ENCODE results near the gene ELOA. TPM values are rescaled to one million over a fixed set of nuclear protein-coding genes. Genes with fewer than 3 reads are reported as not detected.
A peak's percentile ranks its signal among the peaks of the same experiment; 100 is the strongest.
"Not testable (repeated sequence)": the region's sequence is repeated elsewhere in the genome, so short reads cannot be mapped to it uniquely, and the experiment has no call there.

The ELOA gene
- total RNA-seq, 1 donor from 2014 or later: 70.2 TPM

DNA sequence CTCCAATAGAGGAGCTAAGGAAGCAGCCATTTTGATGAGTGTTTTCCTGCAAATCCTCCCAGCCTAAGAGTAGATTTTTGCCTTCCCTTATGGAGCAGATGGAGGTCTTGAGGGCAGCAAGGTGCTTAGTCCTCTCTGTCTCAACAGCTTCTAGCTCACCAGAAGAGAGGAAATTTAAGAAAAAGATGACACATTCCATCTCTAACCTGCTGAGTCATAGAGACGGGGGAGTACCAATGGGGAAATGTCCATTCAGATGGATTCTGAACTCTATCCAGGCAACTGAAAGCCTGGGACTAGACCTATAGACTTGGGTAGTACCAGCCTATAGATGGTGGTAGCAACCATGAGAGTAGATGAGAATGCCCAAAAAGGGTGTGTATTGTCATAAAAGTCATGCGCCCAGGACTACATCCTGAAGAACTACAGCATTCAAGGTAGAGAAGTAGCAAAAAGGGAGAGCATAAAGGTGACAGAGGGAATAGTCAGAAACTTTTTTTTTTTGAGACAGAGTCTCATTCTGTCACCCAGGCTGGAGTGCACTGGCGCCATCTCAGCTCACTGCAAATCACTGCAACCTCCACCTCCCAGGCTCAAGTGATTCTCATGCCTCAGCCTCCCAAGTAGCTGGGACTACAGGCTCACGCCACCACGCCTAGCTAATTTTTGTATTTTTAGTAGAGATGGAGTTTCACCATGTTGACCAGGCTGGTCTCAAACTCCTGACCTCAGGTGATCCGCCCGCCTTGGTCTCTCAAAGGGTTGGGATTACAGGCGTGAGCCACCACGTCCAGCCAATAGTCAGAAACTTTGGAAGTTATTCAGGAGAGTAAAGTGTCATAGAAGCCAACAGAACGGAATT is 10.7 kb upstream of the ELOA start:
- no peaks in the 10 kb centered on the region for H3K9me3 Mint-ChIP-seq
- DNase-seq: no peak
- peaks cover 37% of the 10 kb centered on the region for H3K4me1 Mint-ChIP-seq
- POLR2A ChIA-PET: interaction anchor here (0.6 to 0.7 kb wide), 2 partner anchors 11 to 237 kb away, joined by 3 read pairs; partner anchors contain the start of gene ELOA
- no peak overlapping the region for H3K4me3 Mint-ChIP-seq
- no peak for ATAC-seq (ENCODE audit: low read depth)
- CTCF ChIA-PET: interaction anchor here (0.7 kb wide), 1 partner anchor 236 kb away, joined by 3 read pairs; no protein-coding TSS in a partner anchor
- no peak overlapping the region for H3K27ac Mint-ChIP-seq
- no peaks in the 10 kb centered on the region for H3K27me3 Mint-ChIP-seq
- intact Hi-C loops (cut with micrococcal nuclease): no loop called here
- no peaks in the 10 kb centered on the region for H3K36me3 Mint-ChIP-seq (ENCODE audit: low read depth)
- TF ChIP-seq, protein P1, sequence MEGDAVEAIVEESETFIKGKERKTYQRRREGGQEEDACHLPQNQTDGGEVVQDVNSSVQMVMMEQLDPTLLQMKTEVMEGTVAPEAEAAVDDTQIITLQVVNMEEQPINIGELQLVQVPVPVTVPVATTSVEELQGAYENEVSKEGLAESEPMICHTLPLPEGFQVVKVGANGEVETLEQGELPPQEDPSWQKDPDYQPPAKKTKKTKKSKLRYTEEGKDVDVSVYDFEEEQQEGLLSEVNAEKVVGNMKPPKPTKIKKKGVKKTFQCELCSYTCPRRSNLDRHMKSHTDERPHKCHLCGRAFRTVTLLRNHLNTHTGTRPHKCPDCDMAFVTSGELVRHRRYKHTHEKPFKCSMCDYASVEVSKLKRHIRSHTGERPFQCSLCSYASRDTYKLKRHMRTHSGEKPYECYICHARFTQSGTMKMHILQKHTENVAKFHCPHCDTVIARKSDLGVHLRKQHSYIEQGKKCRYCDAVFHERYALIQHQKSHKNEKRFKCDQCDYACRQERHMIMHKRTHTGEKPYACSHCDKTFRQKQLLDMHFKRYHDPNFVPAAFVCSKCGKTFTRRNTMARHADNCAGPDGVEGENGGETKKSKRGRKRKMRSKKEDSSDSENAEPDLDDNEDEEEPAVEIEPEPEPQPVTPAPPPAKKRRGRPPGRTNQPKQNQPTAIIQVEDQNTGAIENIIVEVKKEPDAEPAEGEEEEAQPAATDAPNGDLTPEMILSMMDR (IDR thresholded peaks at IDR 0.05): no peak

DNA sequence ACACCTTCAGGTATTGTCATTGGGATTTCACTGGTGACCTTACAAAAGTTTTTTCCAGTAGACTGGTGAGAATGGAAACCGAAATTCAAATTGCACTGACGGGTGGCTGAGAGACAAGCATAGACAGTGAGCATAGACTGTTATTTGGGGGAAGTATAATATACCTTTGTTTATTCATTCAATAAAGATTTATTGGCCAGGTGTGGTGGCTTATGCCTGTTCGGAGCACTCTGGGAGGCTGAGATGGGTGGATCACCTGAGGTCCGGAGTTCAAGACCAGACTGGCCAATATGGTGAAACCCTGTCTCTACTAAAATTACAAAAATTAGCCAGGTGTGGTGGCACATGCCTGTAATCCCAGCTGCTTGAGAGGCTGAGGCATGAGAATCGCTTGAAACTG is 10.0 kb upstream of the ELOA start:
- H3K4me3 Mint-ChIP-seq; ATAC-seq (ENCODE audit: low read depth); H3K9me3 Mint-ChIP-seq; intact Hi-C loops (cut with micrococcal nuclease); H3K27ac Mint-ChIP-seq; DNase-seq; H3K27me3 Mint-ChIP-seq; H3K36me3 Mint-ChIP-seq (ENCODE audit: low read depth): not testable (repeated sequence)
- ChIA-PET POLR2A (interaction anchor here (0.6 to 1.0 kb wide), 2 partner anchors 10 to 238 kb away, joined by 3 read pairs; partner anchors contain the start of gene ELOA), CTCF (interaction anchor here (0.7 kb wide), 1 partner anchor 237 kb away, joined by 3 read pairs; no protein-coding TSS in a partner anchor)
- peaks cover 32% of the 10 kb centered on the region for H3K4me1 Mint-ChIP-seq

DNA sequence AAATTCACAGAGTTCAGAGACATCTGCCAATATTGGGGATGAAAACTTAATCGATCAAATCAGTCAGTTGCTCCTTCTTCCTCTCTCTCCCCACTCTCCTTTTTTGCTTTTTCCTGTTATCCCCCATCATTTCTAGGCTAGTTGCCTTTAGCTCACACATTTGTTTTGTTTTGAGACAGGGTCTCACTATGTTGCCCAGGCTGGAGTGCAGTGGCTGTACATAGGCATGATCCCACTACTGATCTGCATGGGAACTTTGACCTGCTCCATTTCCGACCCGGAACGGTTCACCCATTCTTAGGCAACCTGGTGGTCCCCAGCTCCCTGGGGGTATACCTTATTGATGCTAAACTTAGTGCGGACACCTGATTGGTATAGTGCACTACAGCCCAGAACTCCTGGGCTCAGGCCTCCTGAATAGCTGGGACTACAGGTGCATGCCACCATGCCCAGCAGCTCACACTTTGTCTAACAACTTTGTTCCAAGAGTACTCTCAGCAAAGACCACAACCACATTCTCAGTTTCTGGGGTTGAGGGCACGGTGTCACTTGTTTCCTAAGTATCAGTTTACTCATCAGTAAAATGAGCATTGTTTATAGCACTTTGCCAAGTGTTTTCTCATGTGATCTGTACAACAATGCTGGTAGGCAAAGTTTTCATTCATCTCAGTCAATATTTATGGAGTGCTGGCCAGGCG is 6.7 kb upstream of the ELOA start:
- TF ChIP-seq, protein P1 (IDR thresholded peaks at IDR 0.05): no peak
- no peak for DNase-seq
- Mint-ChIP-seq H3K9me3 (no peaks in the 10 kb centered on the region), H3K4me3 (no peak overlapping the region), H3K36me3 (ENCODE audit: low read depth) (no peaks in the 10 kb centered on the region), H3K27me3 (no peaks in the 10 kb centered on the region), H3K27ac (no peak overlapping the region), H3K4me1 (peaks cover 6% of the 10 kb centered on the region)
- ChIA-PET CTCF (interaction anchor here (0.6 to 0.7 kb wide), 2 partner anchors 186 to 193 kb away, joined by 3 to 4 read pairs; no protein-coding TSS in a partner anchor), POLR2A (interaction anchor here (0.5 to 1.0 kb wide), 5 partner anchors 10 to 239 kb away, joined by 3 to 5 read pairs (median 4); partner anchors contain the start of gene LYPLA2)
- ATAC-seq (ENCODE audit: low read depth): no peak
- intact Hi-C loops (cut with micrococcal nuclease): no loop called here

DNA sequence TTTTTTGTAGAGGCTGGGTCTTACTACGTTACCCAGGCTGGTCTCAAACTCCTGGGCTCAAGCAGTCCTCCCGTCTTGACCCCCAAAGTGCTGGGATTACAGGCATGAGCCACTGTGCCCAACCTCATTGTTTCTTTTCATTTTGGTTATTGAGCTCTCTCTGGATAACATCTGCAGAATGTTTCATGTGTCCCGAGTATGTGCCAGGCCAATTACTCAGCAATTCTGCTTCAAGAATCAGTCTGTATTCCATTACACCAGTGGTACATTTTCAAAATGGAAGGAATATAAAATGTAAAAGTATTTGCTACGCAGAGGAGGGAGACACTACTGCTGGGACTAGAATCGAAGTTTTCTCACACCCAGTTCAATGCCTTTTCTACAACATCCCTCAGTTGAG is 1.7 kb upstream of the ELOA start:
- Mint-ChIP-seq H3K4me3 (no peak overlapping the region), H3K36me3 (ENCODE audit: low read depth) (peaks cover 18% of the 10 kb centered on the region), H3K9me3 (no peaks in the 10 kb centered on the region), H3K4me1 (peaks cover 36% of the 10 kb centered on the region), H3K27me3 (no peaks in the 10 kb centered on the region), H3K27ac (peak overlapping the region; percentile 70)
- no peak for ATAC-seq (ENCODE audit: low read depth)
- ChIA-PET POLR2A (interaction anchor here (0.8 to 10.6 kb wide), 3 partner anchors 11 to 46 kb away, joined by 3 to 229 read pairs (median 145); partner anchors contain the start of gene RPL11), CTCF (interaction anchor here (1.2 kb wide), 1 partner anchor 50 kb away, joined by 3 read pairs; the partner anchor contains the start of gene RPL11)
- TF ChIP-seq, protein P1 (IDR thresholded peaks at IDR 0.05): no peak
- no peak for DNase-seq
- intact Hi-C loops (cut with micrococcal nuclease): no loop called here

DNA sequence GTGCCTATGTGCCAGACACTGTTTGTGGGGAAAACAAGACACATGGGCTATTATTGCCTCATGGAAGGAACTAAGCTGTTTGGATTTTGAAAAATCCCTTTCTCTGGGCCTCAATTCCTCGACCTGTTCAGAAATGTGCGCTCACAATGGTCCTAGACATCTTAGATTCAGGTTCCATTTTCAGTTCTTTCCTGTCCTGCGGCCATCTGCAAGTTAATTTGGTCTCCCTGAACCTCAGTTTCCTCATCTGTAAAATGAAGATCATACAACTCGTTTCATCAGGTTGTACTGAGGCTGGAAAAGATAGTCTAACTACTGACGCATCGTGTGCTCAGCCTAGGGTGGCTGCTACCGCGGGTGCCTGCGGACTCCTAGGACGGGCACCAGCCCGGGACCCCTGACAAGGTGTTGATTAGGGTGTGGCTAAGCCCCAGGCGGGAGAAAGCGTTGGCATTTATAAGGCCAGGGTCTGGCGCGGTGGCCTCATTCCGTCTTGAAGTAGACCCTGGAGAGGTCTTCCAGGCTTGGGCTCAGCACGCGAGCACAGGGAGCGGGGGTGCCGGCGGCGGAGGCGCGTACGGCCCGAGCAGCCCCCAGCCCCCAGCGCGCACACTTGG is 493 bp upstream of the ELOA start:
- intact Hi-C loops (cut with micrococcal nuclease): loop anchor here (1.0 kb wide), 3 partner anchors 14 to 51 kb away; partner anchors contain the start of gene RPL11
- peaks cover 48% of the 10 kb centered on the region for H3K4me1 Mint-ChIP-seq
- peak overlapping the region; percentile 90 for H3K4me3 Mint-ChIP-seq
- DNase-seq (no peak), ATAC-seq (ENCODE audit: low read depth) (peak; percentile 36)
- ChIA-PET POLR2A (interaction anchor here (0.6 to 10.6 kb wide), 12 partner anchors 8 to 1505 kb away, joined by 3 to 229 read pairs (median 4); partner anchors contain the start of genes GALE, RPL11, RSRP1 and SYF2), CTCF (interaction anchor here (0.9 to 4.7 kb wide), 6 partner anchors 9 to 108 kb away, joined by 3 to 40 read pairs (median 4); partner anchors contain the start of gene RPL11)
- peaks cover 29% of the 10 kb centered on the region for H3K36me3 Mint-ChIP-seq (ENCODE audit: low read depth)
- TF ChIP-seq, protein P1 (IDR thresholded peaks at IDR 0.05): no peak
- no peaks in the 10 kb centered on the region for H3K9me3 Mint-ChIP-seq
- no peaks in the 10 kb centered on the region for H3K27me3 Mint-ChIP-seq
- peak overlapping the region; percentile 88 for H3K27ac Mint-ChIP-seq

Measured in activated B cell treated with CpG ODN at 0.5 μM for 24 hours (primary cell).